BLaER1 (cell line): Measurements from ENCODE around the gene HPSE.
"Not testable (repeated sequence)": the region's sequence is repeated elsewhere in the genome, so short reads cannot be mapped to it uniquely, and the experiment has no call there.

Source experiments
- H3K27ac ChIP-seq: shearing (Covaris generic); formaldehyde crosslinking; 2 replicates; pipeline ENCODE4 v1.8.1; 2022
- H3K27me3 ChIP-seq: shearing (Covaris generic); formaldehyde crosslinking; 2 replicates; pipeline ENCODE4 v1.8.1; 2022
- H3K36me3 ChIP-seq: shearing (Covaris generic); formaldehyde crosslinking; 2 replicates; pipeline ENCODE4 v1.8.1; 2022
- H3K4me1 ChIP-seq: shearing (Covaris generic); formaldehyde crosslinking; 2 replicates; pipeline ENCODE4 v1.8.1; 2022
- H3K4me2 ChIP-seq: shearing (Covaris generic); formaldehyde crosslinking; 2 replicates; pipeline ENCODE4 v1.8.1; 2022
- H3K4me3 ChIP-seq: shearing (Covaris generic); formaldehyde crosslinking; 2 replicates; pipeline ENCODE4 v1.8.1; 2022
- H3K9ac ChIP-seq: shearing (Covaris generic); formaldehyde crosslinking; 2 replicates; pipeline ENCODE4 v1.8.1; 2022
- H3K9me3 ChIP-seq: shearing (Covaris generic); formaldehyde crosslinking; 2 replicates; pipeline ENCODE4 v1.8.1; 2022
- H4K20me1 ChIP-seq: shearing (Covaris generic); formaldehyde crosslinking; 2 replicates; pipeline ENCODE4 v1.8.1; 2022
- Cebpa-rat ChIP-seq: shearing (Covaris generic); IDR thresholded peaks from 2 replicates; pipeline ENCODE4 v1.8.1; 2022

The HPSE gene

GRCh38 chr4:83316459-83317165 is 18.0 kb downstream of the HPSE start:
- H3K4me1 ChIP-seq: peaks cover 18% of the 10 kb centered on the region
- H3K36me3 ChIP-seq: peaks cover 28% of the 10 kb centered on the region
- no peak overlapping the region for H3K4me2 ChIP-seq
- H4K20me1 ChIP-seq: no peaks in the 10 kb centered on the region
- H3K9ac ChIP-seq: no peak overlapping the region
- no peaks in the 10 kb centered on the region for H3K9me3 ChIP-seq
- TF ChIP-seq Cebpa-rat: no peak
- H3K27ac ChIP-seq: no peak overlapping the region
- no peaks in the 10 kb centered on the region for H3K27me3 ChIP-seq
- no peak overlapping the region for H3K4me3 ChIP-seq

DNA sequence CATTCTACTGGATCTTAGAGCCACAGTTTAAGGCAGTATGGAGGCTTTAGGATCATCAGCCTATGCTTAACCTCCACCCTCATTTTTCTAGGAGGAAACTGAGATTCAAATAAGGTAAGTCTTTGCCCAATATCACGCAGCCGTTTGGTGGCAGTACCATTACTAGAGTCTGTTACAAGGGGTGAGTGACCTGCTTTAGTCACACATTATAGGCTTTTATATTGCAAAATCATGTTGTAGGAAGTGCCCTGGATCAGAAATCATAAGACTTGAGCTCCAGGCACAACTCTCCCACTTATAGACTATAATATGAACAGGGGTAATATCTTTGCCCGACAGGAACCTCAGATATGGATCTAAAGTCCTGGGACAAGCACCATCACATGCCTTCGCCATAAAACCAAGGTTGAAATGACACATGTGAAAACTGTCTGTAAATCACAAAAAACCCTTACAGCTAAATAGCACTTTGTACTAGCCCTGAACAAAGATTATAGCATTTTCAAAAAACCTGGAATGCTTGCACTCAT is 19.2 kb downstream of the HPSE start:
- Histone ChIP-seq H3K4me2 (no peak overlapping the region), H4K20me1 (no peaks in the 10 kb centered on the region), H3K4me3 (no peak overlapping the region), H3K9ac (no peak overlapping the region), H3K36me3 (peaks cover 33% of the 10 kb centered on the region), H3K9me3 (no peaks in the 10 kb centered on the region), H3K27me3 (no peaks in the 10 kb centered on the region), H3K27ac (no peak overlapping the region), H3K4me1 (peaks cover 11% of the 10 kb centered on the region)
- TF ChIP-seq Cebpa-rat: no peak

- Histone ChIP-seq H3K4me2 (no peak overlapping the region), H3K4me1 (no peaks in the 10 kb centered on the region), H3K4me3 (no peak overlapping the region), H4K20me1 (no peaks in the 10 kb centered on the region), H3K27me3 (no peaks in the 10 kb centered on the region), H3K9me3 (no peaks in the 10 kb centered on the region), H3K9ac (no peak overlapping the region), H3K36me3 (peaks cover 30% of the 10 kb centered on the region), H3K27ac (no peak overlapping the region)
- TF ChIP-seq Cebpa-rat: no peak
Measured at GRCh38 chr4:83308672-83309071, 26.0 kb downstream of the HPSE start.

GRCh38 chr4:83307920-83308319 is 26.7 kb downstream of the HPSE start:
- Histone ChIP-seq H3K4me2 (no peak overlapping the region), H3K4me1 (no peaks in the 10 kb centered on the region), H3K9me3 (no peaks in the 10 kb centered on the region), H3K4me3 (no peak overlapping the region), H3K9ac (no peak overlapping the region), H3K36me3 (peaks cover 30% of the 10 kb centered on the region), H3K27me3 (no peaks in the 10 kb centered on the region), H3K27ac (no peak overlapping the region), H4K20me1 (no peaks in the 10 kb centered on the region)
- TF ChIP-seq Cebpa-rat: no peak

DNA sequence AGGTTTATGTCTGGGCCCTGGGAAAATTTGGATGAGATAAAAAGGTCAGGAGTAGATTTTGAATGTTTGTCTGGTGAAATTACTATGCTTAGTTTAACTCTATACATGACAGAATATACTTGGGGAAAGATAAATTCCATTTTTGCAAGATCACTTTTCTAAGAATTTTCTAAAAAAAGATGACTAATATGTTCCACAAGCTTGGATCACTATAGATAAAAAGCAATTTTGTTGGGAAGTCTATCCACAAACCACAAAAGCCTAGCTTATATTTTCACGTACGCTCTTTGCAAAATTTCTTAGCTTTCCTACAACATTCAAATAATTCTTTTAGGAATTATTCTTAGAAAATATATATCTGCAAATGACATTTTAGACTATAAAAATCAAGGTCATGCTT is 29.5 kb downstream of the HPSE start:
- Histone ChIP-seq H3K4me3 (no peak overlapping the region), H3K4me1 (no peaks in the 10 kb centered on the region), H3K36me3 (peaks cover 27% of the 10 kb centered on the region; the same call in 1 of the 2 replicates), H4K20me1 (no peaks in the 10 kb centered on the region), H3K27ac (no peak overlapping the region), H3K27me3 (no peaks in the 10 kb centered on the region), H3K4me2 (no peak overlapping the region), H3K9me3 (no peaks in the 10 kb centered on the region), H3K9ac (no peak overlapping the region)
- TF ChIP-seq Cebpa-rat: no peak

DNA sequence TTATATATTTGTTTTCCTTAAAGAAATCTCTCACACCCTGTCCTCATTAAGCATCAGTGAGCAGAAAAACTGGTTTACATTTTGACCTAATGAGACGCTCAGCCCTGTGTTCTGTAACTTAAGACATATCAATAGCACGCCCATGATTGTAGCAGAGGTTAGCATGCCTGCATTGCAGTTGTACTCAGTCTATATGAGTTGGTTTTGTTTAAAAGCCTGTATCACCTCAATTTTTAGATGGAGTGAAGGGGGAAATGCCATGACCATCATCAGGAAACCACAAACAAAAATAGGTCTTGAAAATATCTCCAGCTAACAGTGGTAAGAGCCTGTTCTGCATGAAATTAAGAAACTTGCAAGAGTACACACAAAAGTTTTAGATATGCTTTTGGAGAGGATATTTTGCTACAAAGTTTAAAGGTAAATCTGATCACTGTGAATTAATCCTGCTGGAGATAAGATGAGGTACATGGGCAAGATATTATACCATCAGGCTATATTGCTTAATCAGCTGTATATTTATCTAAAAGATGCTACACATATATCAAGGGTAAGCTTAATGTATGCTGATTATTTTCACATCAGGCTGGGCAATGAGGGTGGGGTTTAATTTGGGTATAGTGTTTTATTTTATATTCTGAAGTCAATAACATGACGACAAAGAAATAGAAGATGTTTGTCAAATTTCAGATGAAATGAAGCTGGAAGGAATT is 36.9 kb downstream of the HPSE start:
- H3K4me3 ChIP-seq: peak overlapping the region; percentile 44; the same call in 1 of the 2 replicates

GRCh38 chr4:83293305-83294046 is 41.2 kb downstream of the HPSE start:
- Histone ChIP-seq H3K9ac (no peak overlapping the region), H3K4me3 (no peak overlapping the region), H4K20me1 (no peaks in the 10 kb centered on the region), H3K36me3 (peaks cover 16% of the 10 kb centered on the region), H3K27me3 (no peaks in the 10 kb centered on the region), H3K4me2 (no peak overlapping the region), H3K27ac (no peak overlapping the region), H3K4me1 (peaks cover 25% of the 10 kb centered on the region), H3K9me3 (peaks cover 24% of the 10 kb centered on the region)
- no peak for TF ChIP-seq Cebpa-rat

More for the DNA sequence above, 36.9 kb downstream of the HPSE start:
- no peak for TF ChIP-seq Cebpa-rat
- Histone ChIP-seq H4K20me1 (no peaks in the 10 kb centered on the region), H3K9me3 (peaks cover 6% of the 10 kb centered on the region; the same call in 1 of the 2 replicates), H3K27ac (peak overlapping the region; percentile 73), H3K27me3 (no peaks in the 10 kb centered on the region), H3K36me3 (peaks cover 25% of the 10 kb centered on the region), H3K4me2 (peak overlapping the region; percentile 73), H3K9ac (peak overlapping the region; percentile 61), H3K4me1 (peaks cover 39% of the 10 kb centered on the region)

DNA sequence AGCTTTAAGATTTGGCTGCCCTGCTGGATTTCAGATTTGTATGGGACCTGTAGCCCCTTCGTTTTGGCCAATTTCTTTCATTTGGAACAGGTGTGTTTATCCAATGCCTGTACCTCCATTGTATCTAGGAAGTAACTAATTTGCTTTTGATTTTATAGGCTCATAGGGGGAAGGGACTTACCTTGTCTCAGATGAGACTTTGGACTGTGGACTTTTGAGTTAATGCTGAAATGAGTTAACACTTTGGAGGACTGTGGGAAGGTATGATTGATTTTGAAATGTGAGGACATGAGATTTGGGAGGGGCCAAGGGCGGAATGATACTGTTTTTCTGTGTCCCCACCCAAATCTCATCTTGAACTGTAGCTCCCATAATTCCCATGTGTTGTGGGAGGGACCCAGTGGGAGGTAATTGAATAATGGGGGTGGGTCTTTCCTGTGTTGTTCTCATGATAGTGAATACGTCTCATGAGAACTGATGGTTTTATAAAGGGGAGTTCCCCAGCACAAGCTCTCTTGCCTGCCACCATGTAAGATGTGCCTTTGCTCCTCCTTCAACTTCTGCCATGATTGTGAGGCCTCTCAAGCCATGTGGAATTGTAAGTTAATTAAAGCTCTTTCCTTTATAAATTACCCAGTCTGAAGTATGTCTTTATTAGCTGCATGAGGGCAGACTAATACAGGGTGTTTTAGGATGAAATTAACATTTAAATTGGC is 44.4 kb downstream of the HPSE start:
- H3K27me3 ChIP-seq, H3K4me2 ChIP-seq, H4K20me1 ChIP-seq, H3K27ac ChIP-seq, H3K4me3 ChIP-seq, H3K9ac ChIP-seq: not testable (repeated sequence)
- Histone ChIP-seq H3K9me3 (peaks cover 24% of the 10 kb centered on the region), H3K4me1 (peaks cover 10% of the 10 kb centered on the region), H3K36me3 (peaks cover 16% of the 10 kb centered on the region)

- not testable (repeated sequence) for H3K27me3 ChIP-seq, H3K27ac ChIP-seq, H3K4me3 ChIP-seq, H3K4me2 ChIP-seq, H4K20me1 ChIP-seq, H3K36me3 ChIP-seq, H3K9ac ChIP-seq
- Histone ChIP-seq H3K9me3 (peaks cover 19% of the 10 kb centered on the region), H3K4me1 (peaks cover 18% of the 10 kb centered on the region)
Measured at GRCh38 chr4:83288381-83288780, 46.3 kb downstream of the HPSE start.
